Common myeloid progenitor, CD34-positive (primary cell): Measurements from ENCODE around the gene SMAP1.

Experiments
- CTCF ChIA-PET: fragments of 350-600 bp; sonication (Branson Sonifier 250); formaldehyde crosslinking; loops from one replicate; lab custom pipeline; 2021; ENCODE audit warnings: antibody characterized with exemption; lab: Charles Lee
- POLR2A ChIA-PET: fragments of 350-600 bp; sonication (Branson Sonifier 250); formaldehyde crosslinking; loops from one replicate; lab custom pipeline; 2021; ENCODE audit warnings: antibody characterized with exemption; lab: Charles Lee
- DNase-seq, 3 donors: peaks; one replicate each; pipeline versions ENCODE4 v3.0.0 to v3.0.0-alpha.2; 2013
- H3K27ac ChIP-seq, 2 experiments: 1 replicate in 1 of 2; 2 replicates in 1 of 2; pipeline ENCODE4 v1.7.0; 2013; ENCODE audit warnings: inconsistent platforms in 2 of 2, low read length in 2 of 2, mild to moderate bottlenecking in 2 of 2, low read depth in 1 of 2, moderate library complexity in 1 of 2; ENCODE audit not compliant: severe bottlenecking in 2 of 2, insufficient read depth in 1 of 2, poor library complexity in 1 of 2
- H3K27me3 ChIP-seq, 5 experiments: replicated peaks in 2 of 5; 1 replicate in 3 of 5; 2 replicates in 2 of 5; pipeline versions ENCODE4 v1.6.1 to v1.7.0; 2013; ENCODE audit warnings: low read length in 4 of 5, mild to moderate bottlenecking in 2 of 5, moderate library complexity in 2 of 5, inconsistent platforms in 1 of 5; ENCODE audit not compliant: insufficient read depth in 5 of 5, control insufficient read depth in 4 of 5
- H3K36me3 ChIP-seq, 4 experiments: 1 replicate in 2 of 4; 2 replicates in 2 of 4; pipeline versions ENCODE4 v1.6.1 to v1.7.0; 2013; ENCODE audit warnings: low read length in 3 of 4, control low read depth in 1 of 4, mild to moderate bottlenecking in 1 of 4; ENCODE audit not compliant: control insufficient read depth in 4 of 4, insufficient read depth in 4 of 4
- H3K4me1 ChIP-seq, 4 experiments: 1 replicate in 3 of 4; 2 replicates in 1 of 4; pipeline versions ENCODE4 v1.6.1 to v1.7.1; 2013; ENCODE audit warnings: low read length in 3 of 4, mild to moderate bottlenecking in 3 of 4, control low read depth in 1 of 4, inconsistent platforms in 1 of 4, moderate library complexity in 1 of 4; ENCODE audit not compliant: control insufficient read depth in 4 of 4, insufficient read depth in 4 of 4; ENCODE audit errors: control extremely low read depth in 1 of 4
- H3K4me3 ChIP-seq, 7 experiments: 1 replicate in 4 of 7; 2 replicates in 3 of 7; pipeline versions ENCODE4 v1.5.1 to v1.7.0; 2013; ENCODE audit warnings: mild to moderate bottlenecking in 7 of 7, low read length in 6 of 7, moderate library complexity in 6 of 7, inconsistent platforms in 2 of 7, low read depth in 2 of 7, control low read depth in 1 of 7; ENCODE audit not compliant: insufficient read depth in 4 of 7, control insufficient read depth in 1 of 7; ENCODE audit errors: extremely low read depth in 1 of 7
- H3K9me3 ChIP-seq, 5 experiments: 1 replicate in 4 of 5; 2 replicates in 1 of 5; pipeline versions ENCODE4 v1.6.1 to v1.7.1; 2013; ENCODE audit warnings: low read length in 4 of 5, mild to moderate bottlenecking in 2 of 5, inconsistent platforms in 1 of 5, low read depth in 1 of 5, moderate library complexity in 1 of 5; ENCODE audit not compliant: control insufficient read depth in 4 of 5, insufficient read depth in 2 of 5; ENCODE audit errors: control extremely low read depth in 1 of 5
- WGBS: methylation state at CpG from one replicate; pipeline ENCODE4 v1.1.5; 2013; ENCODE audit not compliant: insufficient coverage; 5-methylcytosine and 5-hydroxymethylcytosine counted together

The SMAP1 gene

DNA sequence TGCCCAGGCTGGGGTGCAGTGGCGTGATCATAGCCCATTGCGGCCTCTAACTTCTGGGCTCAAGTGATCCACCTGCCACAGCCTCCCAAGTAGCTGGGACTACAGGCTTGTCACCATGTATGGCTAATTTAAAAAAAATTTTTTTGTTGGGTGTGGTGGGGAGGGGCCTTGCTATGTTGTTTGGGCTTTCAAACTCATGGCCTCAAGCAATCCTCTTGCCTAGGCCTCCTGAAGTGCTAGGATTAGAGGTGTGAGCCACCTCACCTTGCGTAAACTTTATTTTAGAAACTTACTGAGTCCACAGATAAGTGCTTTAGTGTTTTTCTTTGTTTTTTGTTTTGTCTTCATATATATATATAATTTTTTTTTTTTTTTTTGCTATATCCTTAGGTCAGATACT lies 9.1 kb downstream of the SMAP1 start:
- 90% methylated on average over 2 of the region's 3 CpGs for WGBS

DNA sequence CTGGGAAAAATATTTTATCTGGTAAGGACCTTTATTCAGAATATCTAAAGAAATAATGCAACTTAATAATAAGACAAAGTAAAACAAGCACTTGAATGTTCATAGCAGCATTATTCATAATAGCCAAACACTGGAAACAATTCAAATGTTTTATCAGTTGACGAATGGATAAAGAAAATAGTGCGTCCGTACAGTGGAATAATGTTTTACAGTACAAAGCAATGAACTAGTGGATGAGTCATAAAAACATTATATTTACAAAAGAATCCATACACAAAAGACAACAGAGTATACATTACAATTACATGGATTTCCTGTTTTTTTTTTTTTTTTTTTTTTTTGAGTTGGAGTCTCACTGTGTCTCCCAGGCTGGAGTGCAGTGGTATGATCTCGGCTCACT lies 12.7 kb downstream of the SMAP1 start:
- Histone ChIP-seq H3K27me3 (no peaks in the 10 kb centered on the region), H3K4me3 (no peak overlapping the region), H3K9me3 (no peaks in the 10 kb centered on the region), H3K36me3 (no peaks in the 10 kb centered on the region), H3K27ac (no peak overlapping the region), H3K4me1 (no peaks in the 10 kb centered on the region)
- ChIA-PET POLR2A (no interaction called here), CTCF (interaction anchor here (1.1 to 1.4 kb wide), 2 partner anchors 10 to 160 kb away, joined by 3 to 4 read pairs; no protein-coding TSS in a partner anchor)
- DNase-seq: no peak
- WGBS: 100% methylated on average over 1 of the region's 4 CpGs

More for the DNA sequence above, 9.1 kb downstream of the SMAP1 start:
- Histone ChIP-seq H3K27me3 (no peaks in the 10 kb centered on the region), H3K27ac (no peak overlapping the region), H3K36me3 (no peaks in the 10 kb centered on the region), H3K4me3 (no peak overlapping the region), H3K9me3 (no peaks in the 10 kb centered on the region), H3K4me1 (no peaks in the 10 kb centered on the region)
- CTCF ChIA-PET: interaction anchor here (0.5 to 1.6 kb wide), 3 partner anchors 11 to 102 kb away, joined by 3 to 6 read pairs (median 4); no protein-coding TSS in a partner anchor
- POLR2A ChIA-PET: no interaction called here
- no peak for DNase-seq

DNA sequence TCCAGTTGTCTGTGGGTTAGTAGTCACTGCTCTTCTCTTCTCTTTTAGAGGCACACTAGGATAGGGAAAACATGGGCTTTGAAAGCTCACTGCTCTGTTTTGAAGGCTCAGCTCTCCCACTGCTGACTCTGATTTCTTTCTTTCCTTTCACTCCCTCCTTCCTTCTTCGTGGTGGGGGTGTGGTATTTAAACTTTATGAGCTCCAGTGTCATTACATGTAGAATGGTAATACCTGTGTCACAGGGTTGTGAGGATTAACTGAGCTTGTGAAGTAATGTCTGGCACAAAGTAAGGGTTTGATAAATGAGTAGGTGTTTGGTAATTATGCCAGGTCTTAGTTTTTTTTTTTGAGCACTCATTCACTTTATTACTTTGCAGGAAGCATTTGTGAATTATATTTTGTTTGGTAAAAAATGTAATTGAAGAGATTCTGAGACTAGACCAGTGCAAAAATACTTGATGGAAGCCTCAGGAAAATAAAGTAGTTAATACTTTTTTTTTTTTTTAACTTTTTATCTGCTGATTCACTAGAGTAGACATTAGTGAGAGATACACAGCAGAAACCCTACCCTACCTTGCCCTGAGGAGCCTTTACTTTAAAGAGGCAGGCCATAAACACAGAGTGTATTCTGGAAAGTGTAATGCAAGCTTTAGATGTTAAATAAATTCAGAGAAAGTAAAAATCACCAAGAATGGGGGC lies 17.3 kb downstream of the SMAP1 start:
- ChIA-PET CTCF (interaction anchor here (0.6 to 4.1 kb wide), 10 partner anchors 13 to 466 kb away, joined by 3 to 22 read pairs (median 4); no protein-coding TSS in a partner anchor), POLR2A (no interaction called here)
- peaks cover 0 to 1% (median 0%) of the 10 kb centered on the region in 5 experiments for H3K9me3 ChIP-seq
- no peak overlapping the region for H3K27ac ChIP-seq
- DNase-seq: no peak
- H3K4me1 ChIP-seq: no peaks in the 10 kb centered on the region
- H3K36me3 ChIP-seq: no peaks in the 10 kb centered on the region
- no CpG with 5 or more reads among the region's 1 CpG for WGBS
- no peaks in the 10 kb centered on the region for H3K27me3 ChIP-seq
- no peak overlapping the region for H3K4me3 ChIP-seq

DNA sequence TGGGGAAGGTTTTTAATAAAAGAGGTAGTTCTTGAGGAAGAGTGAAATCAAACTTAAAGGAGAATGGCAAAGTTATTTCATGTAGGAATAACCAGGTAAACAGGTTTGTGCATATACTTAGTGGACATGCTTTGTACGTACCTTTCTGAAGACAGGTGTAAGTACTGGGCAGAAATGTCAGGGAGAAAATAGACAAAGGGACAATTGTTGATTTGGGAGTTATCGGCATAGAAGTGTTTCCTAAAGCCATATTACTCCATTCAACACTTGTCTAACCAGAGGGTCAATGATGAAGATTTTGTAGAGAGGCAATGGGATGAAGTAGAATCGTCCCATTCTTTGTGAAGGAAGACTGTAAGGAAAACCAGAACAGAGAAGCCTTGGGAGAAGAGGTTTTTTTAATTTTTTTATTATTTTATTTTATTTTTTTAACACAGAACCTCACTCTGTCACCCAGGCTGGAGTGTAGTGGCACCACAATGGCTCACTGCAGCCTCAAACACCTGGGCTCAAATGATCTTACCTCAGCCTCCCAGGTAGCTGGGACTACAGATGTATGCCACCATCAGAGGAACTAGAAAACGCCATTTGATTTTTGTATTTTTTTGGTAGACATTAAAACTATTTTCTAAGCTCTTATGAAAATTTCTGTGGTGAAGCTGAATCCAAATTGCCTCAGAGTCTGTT lies 18.0 kb downstream of the SMAP1 start:
- no peaks in the 10 kb centered on the region for H3K36me3 ChIP-seq
- H3K4me3 ChIP-seq: no peak overlapping the region
- 100% methylated on average over 1 of the region's 4 CpGs for WGBS
- no peaks in the 10 kb centered on the region for H3K4me1 ChIP-seq
- H3K9me3 ChIP-seq: peaks cover 0 to 1% (median 0%) of the 10 kb centered on the region in 5 experiments
- no peak for DNase-seq
- ChIA-PET POLR2A (interaction anchor here (0.5 kb wide), 1 partner anchor 30 kb away, joined by 3 read pairs; no protein-coding TSS in a partner anchor), CTCF (interaction anchor here (1.0 to 4.1 kb wide), 9 partner anchors 10 to 466 kb away, joined by 3 to 22 read pairs (median 8); partner anchors contain the start of gene SMAP1)
- no peak overlapping the region for H3K27ac ChIP-seq
- H3K27me3 ChIP-seq: no peaks in the 10 kb centered on the region

DNA sequence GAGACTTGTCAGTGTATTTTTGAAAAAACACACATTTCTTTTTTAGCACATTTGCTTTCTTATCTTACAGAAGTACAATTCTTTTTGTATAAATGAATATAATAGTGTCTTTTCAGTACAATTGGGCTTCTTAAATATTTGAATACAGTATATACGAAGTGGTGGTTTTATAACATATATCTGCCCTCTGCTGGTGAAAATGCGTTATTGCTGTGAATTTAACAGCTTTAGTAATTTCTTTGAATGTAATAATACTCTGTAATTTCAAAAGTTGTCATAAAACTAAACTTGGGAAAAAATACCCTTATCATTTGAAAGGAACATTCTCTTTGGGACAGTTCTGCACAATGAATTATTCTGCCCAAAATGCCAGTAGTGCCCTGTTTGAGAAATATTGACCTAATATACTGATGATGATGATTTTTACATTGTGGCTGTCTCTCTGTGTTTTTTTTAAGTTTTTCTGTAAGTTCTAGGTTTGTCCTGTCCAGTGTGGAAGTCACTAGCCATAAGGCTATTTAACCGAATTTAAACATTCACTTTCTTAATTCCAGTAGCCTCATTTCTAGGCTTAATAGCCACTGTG lies 19.0 kb downstream of the SMAP1 start:
- Histone ChIP-seq H3K36me3 (no peaks in the 10 kb centered on the region), H3K27me3 (no peaks in the 10 kb centered on the region), H3K4me1 (no peaks in the 10 kb centered on the region), H3K4me3 (no peak overlapping the region), H3K9me3 (peaks cover 0 to 8% (median 4%) of the 10 kb centered on the region in 5 experiments), H3K27ac (no peak overlapping the region)
- WGBS: no CpG with 5 or more reads among the region's 3 CpGs
- ChIA-PET POLR2A (interaction anchor here (0.5 kb wide), 1 partner anchor 31 kb away, joined by 3 read pairs; no protein-coding TSS in a partner anchor), CTCF (interaction anchor here (0.7 to 4.1 kb wide), 11 partner anchors 9 to 466 kb away, joined by 3 to 22 read pairs (median 8); partner anchors contain the start of gene SMAP1)
- DNase-seq: peak; percentile 36 to 64 (median 57)

GRCh38 chr6:70693887-70694286 lies 26.2 kb downstream of the SMAP1 start:
- no peak for DNase-seq
- CTCF ChIA-PET: no interaction called here
- peaks cover 2 to 37% (median 7%) of the 10 kb centered on the region in 5 experiments for H3K9me3 ChIP-seq
- no CpG with 5 or more reads among the region's 1 CpG for WGBS
- H3K4me3 ChIP-seq: no peak overlapping the region
- no peaks in the 10 kb centered on the region for H3K27me3 ChIP-seq
- H3K36me3 ChIP-seq: peaks cover 0 to under 1% (median 0%) of the 10 kb centered on the region in 4 experiments
- H3K4me1 ChIP-seq: no peaks in the 10 kb centered on the region
- POLR2A ChIA-PET: no interaction called here
- H3K27ac ChIP-seq: no peak overlapping the region
